SH-SY5Y (cell line): Measurements from ENCODE around the gene ATP6V0A4.

Experiments
- GATA2 ChIP-seq: IDR thresholded peaks from 2 replicates; pipeline ENCODE4 v1.6.1; 2011; ENCODE audit warnings: mild to moderate bottlenecking, low read depth, low read length
- GATA3 ChIP-seq: IDR thresholded peaks from 2 replicates; pipeline ENCODE4 v1.6.1; 2011; ENCODE audit warnings: low read depth, mild to moderate bottlenecking, low read length, moderate library complexity

Gene ATP6V0A4

GRCh38 chr7:138705167-138705566 is 92.8 kb downstream of the ATP6V0A4 start:
- no peak for TF ChIP-seq GATA3
- no peak for TF ChIP-seq GATA2

- TF ChIP-seq GATA2 (no peak), GATA3 (no peak)
These were observed 96.5 kb downstream of the ATP6V0A4 start for GRCh38 chr7:138701537-138701923.

GRCh38 chr7:138700857-138701536 is 97.0 kb downstream of the ATP6V0A4 start, which contains the start of gene SVOPL:
TSS of gene SVOPL (minus strand) at chr7:138701362. CDS start at chr7:138679045, 22,317 bp downstream.
- TF ChIP-seq GATA3 (no peak), GATA2 (no peak)

GRCh38 chr7:138699661-138700060 is 98.3 kb downstream of the ATP6V0A4 start:
- TF ChIP-seq GATA3 = no peak
- TF ChIP-seq GATA2 = no peak

GRCh38 chr7:138698281-138698680 is 99.7 kb downstream of the ATP6V0A4 start:
- TF ChIP-seq GATA3 = no peak
- TF ChIP-seq GATA2 = no peak

GRCh38 chr7:138697535-138698182 is 100.3 kb downstream of the ATP6V0A4 start:
- TF ChIP-seq GATA2 = no peak
- TF ChIP-seq GATA3 = no peak

- no peak for TF ChIP-seq GATA3
- no peak for TF ChIP-seq GATA2
These were observed 102.9 kb downstream of the ATP6V0A4 start for GRCh38 chr7:138695106-138695505.

- TF ChIP-seq GATA2 (no peak), GATA3 (no peak)
These were observed 106.8 kb downstream of the ATP6V0A4 start for GRCh38 chr7:138691178-138691577.

- no peak for TF ChIP-seq GATA3
- TF ChIP-seq GATA2 = no peak
These were observed 107.5 kb downstream of the ATP6V0A4 start for GRCh38 chr7:138690495-138690894.

GRCh38 chr7:138684340-138684739 is 113.7 kb downstream of the ATP6V0A4 start:
- TF ChIP-seq GATA2 (no peak), GATA3 (no peak)

GRCh38 chr7:138679793-138680192 is 118.2 kb downstream of the ATP6V0A4 start:
- TF ChIP-seq GATA3 (peak; percentile 99; the same call in 1 of the 2 replicates), GATA2 (peak; percentile 97)

GRCh38 chr7:138670594-138670993 is 127.4 kb downstream of the ATP6V0A4 start:
- TF ChIP-seq GATA3 = no peak
- no peak for TF ChIP-seq GATA2

GRCh38 chr7:138669364-138669763 is 128.6 kb downstream of the ATP6V0A4 start:
- TF ChIP-seq GATA3 (no peak), GATA2 (no peak)

GRCh38 chr7:138668946-138669345 is 129.1 kb downstream of the ATP6V0A4 start:
- TF ChIP-seq GATA2 (no peak), GATA3 (no peak)

- TF ChIP-seq GATA2 (no peak), GATA3 (no peak)
These were observed 129.8 kb downstream of the ATP6V0A4 start for GRCh38 chr7:138668229-138668596.
